ENCODE data around the gene CCDC148.

DNA sequence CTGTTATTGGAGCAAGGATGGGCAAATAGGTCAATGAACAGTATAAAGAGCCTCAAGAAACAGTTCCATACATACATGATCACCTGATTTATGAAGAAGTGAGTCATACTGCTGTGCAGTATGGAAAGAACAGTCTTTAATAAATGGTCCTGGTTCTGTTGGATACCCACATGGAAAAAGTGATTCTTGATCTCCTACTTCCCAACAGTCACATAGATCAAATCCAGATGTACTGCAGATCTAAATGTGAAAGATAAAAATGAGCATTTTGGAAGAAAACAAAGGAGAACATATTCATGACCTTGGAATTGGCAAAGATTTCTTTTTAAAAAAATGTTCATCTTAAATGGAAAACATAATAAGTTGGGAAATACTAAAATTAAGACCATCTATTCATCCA, 75.8 kb downstream of the CCDC148 start:
- TF ChIP-seq POLR2A (IDR thresholded peaks at IDR 0.05; ENCODE audit: low read length) (no peak), GATA1 (IDR thresholded peaks at IDR 0.05; ENCODE audit: low read depth, low read length) (no peak)

All from erythroblast (primary cell).